Endothelial cell of umbilical vein (primary cell): Measurements from ENCODE around the gene KCNK2. TPM values are rescaled to one million over a fixed set of nuclear protein-coding genes. Genes with fewer than 3 reads are reported as not detected.

Experiments
- BruUV-seq: library from RNA; stranded (reverse); fragments of 400-500 nt; replicated peaks from 2 replicates; lab custom pipeline; 2021; lab: Mats Ljungman, UMichigan
- CTCF ChIA-PET: fragments of 300-600, 350-600 bp; sonication (Branson Sonifier 250); formaldehyde crosslinking; loops from one replicate; lab custom pipeline; 2021; ENCODE audit warnings: antibody characterized with exemption, inconsistent platforms; lab: Charles Lee
- POLR2A ChIA-PET: fragments of 300-600, 350-600 bp; sonication (Branson Sonifier 250); formaldehyde crosslinking; loops from one replicate; lab custom pipeline; 2021; ENCODE audit warnings: antibody characterized with exemption, inconsistent platforms; lab: Charles Lee
- DNase-seq: peaks from one replicate; pipeline ENCODE4 v3.0.0-alpha.2; 2011; ENCODE audit warnings: low read depth, low spot score
- FAIRE-seq: peaks from 2 replicates; lab custom pipeline; 2011; peaks lifted over from hg19 to GRCh38; lab: Jason Lieb, UNC
- H2AFZ ChIP-seq: 2 replicates; pipeline ENCODE4 v1.6.0; 2012; ENCODE audit warnings: low read depth, low read length, control low read depth, inconsistent platforms
- H3K27ac ChIP-seq: 2 replicates; pipeline ENCODE4 v1.5.1; 2011; ENCODE audit warnings: low read depth, mild to moderate bottlenecking, control low read depth, low read length, moderate library complexity; ENCODE audit not compliant: insufficient read depth
- H3K27me3 ChIP-seq, 2 experiments: 2 replicates each; pipeline versions ENCODE4 v1.6.0 to v1.6.1; 2011; ENCODE audit warnings: low read length in 2 of 2, mixed read lengths in 1 of 2; ENCODE audit not compliant: control insufficient read depth in 2 of 2, insufficient read depth in 2 of 2
- H3K36me3 ChIP-seq, 2 experiments: 2 replicates in 1 of 2; 3 replicates in 1 of 2; pipeline ENCODE4 v1.5.1; 2011; ENCODE audit warnings: low read length in 2 of 2, mild to moderate bottlenecking in 1 of 2, moderate library complexity in 1 of 2; ENCODE audit not compliant: control insufficient read depth in 2 of 2, insufficient read depth in 2 of 2; ENCODE audit errors: extremely low read depth in 1 of 2
- H3K4me1 ChIP-seq: 3 replicates; pipeline ENCODE4 v1.5.1; 2011; ENCODE audit warnings: mild to moderate bottlenecking, low read length; ENCODE audit not compliant: control insufficient read depth, insufficient read depth; ENCODE audit errors: extremely low read depth
- H3K4me2 ChIP-seq: 2 replicates; pipeline ENCODE4 v1.6.1; 2011; ENCODE audit warnings: low read length, control low read depth, mixed read lengths; ENCODE audit not compliant: insufficient read depth
- H3K4me3 ChIP-seq, 3 experiments: fragments of 200-600 bp in 1 of 3; sonication (generic), shearing (Covaris generic) in 1 of 3; replicated peaks in 1 of 3; 2 replicates each; pipeline ENCODE4 v1.5.1; 2011 to 2016; ENCODE audit warnings: control low read depth in 3 of 3, low read length in 3 of 3, mild to moderate bottlenecking in 2 of 3, inconsistent platforms in 1 of 3, low read depth in 1 of 3, moderate library complexity in 1 of 3; ENCODE audit not compliant: insufficient read depth in 1 of 3
- H3K79me2 ChIP-seq: 2 replicates; pipeline ENCODE4 v1.6.0; 2012; ENCODE audit warnings: low read length, inconsistent platforms; ENCODE audit not compliant: control insufficient read depth, insufficient read depth
- H3K9ac ChIP-seq: replicated peaks from 2 replicates; pipeline ENCODE3; 2011; ENCODE audit warnings: low read length, control low read depth; ENCODE audit not compliant: insufficient read depth; ENCODE audit errors: extremely low read depth
- H3K9me1 ChIP-seq: replicated peaks from 3 replicates; pipeline ENCODE4 v1.6.0; 2011; ENCODE audit warnings: mild to moderate bottlenecking, low read length; ENCODE audit not compliant: control insufficient read depth, insufficient read depth; ENCODE audit errors: extremely low read depth
- H3K9me3 ChIP-seq: replicated peaks from 2 replicates; pipeline ENCODE4 v1.5.1; 2012; ENCODE audit warnings: low read length, inconsistent platforms; ENCODE audit not compliant: control insufficient read depth, insufficient read depth
- H4K20me1 ChIP-seq: replicated peaks from 2 replicates; pipeline ENCODE3; 2011; ENCODE audit warnings: mild to moderate bottlenecking, low read length; ENCODE audit not compliant: control insufficient read depth, insufficient read depth; ENCODE audit errors: extremely low read depth
- EZH2 ChIP-seq: IDR thresholded peaks from 2 replicates; pipeline ENCODE4 v1.6.1; 2012; ENCODE audit warnings: borderline replicate concordance, low read depth, mild to moderate bottlenecking, moderate library complexity, low read length, inconsistent platforms; ENCODE audit not compliant: severe bottlenecking
- FOS ChIP-seq: IDR thresholded peaks from 2 replicates; pipeline ENCODE4 v1.6.1; 2011; ENCODE audit warnings: mild to moderate bottlenecking, low read length, moderate library complexity, borderline replicate concordance; ENCODE audit not compliant: insufficient read depth
- GATA2 ChIP-seq: IDR thresholded peaks from 2 replicates; pipeline ENCODE4 v1.7.0; 2011; ENCODE audit warnings: low read depth, mild to moderate bottlenecking, moderate library complexity, mixed read lengths, low read length; ENCODE audit not compliant: insufficient read length, insufficient read depth
- JUN ChIP-seq: IDR thresholded peaks from 2 replicates; pipeline ENCODE4 v1.6.1; 2011; ENCODE audit warnings: borderline replicate concordance, low read depth; ENCODE audit not compliant: insufficient read length, insufficient read depth
- MYC ChIP-seq: IDR thresholded peaks from one replicate; pipeline ENCODE4 v1.6.1; 2011; ENCODE audit warnings: mild to moderate bottlenecking, low read depth, low read length
- POLR2A ChIP-seq: IDR thresholded peaks from 2 replicates; pipeline ENCODE4 v1.6.1; 2012; ENCODE audit warnings: low read depth, mild to moderate bottlenecking, control low read depth, low read length
- POLR2AphosphoS5 ChIP-seq: IDR thresholded peaks from 2 replicates; pipeline ENCODE4 v1.6.1; 2012; ENCODE audit warnings: low read depth, mild to moderate bottlenecking, control low read depth, low read length, moderate library complexity; ENCODE audit not compliant: insufficient read depth
- dilution Hi-C: fragments of 300-500 bp; cut with MboI; formaldehyde crosslinking; loops from one replicate; pipeline ENCODE4 v1.15.0; 2019; ENCODE audit warnings: low sequenced_read_pairs; ENCODE audit not compliant: extremely low pct_ligation_motif_present
- intact Hi-C: fragments of 100-400 bp; cut with micrococcal nuclease; formaldehyde crosslinking; loops from one replicate; pipeline ENCODE4 v1.10.0; 2022
- polyA plus RNA-seq, 4 experiments: library from polyadenylated mRNA; depleted of rRNA in 3 of 4; stranded (reverse) in 3 of 4; unstranded in 1 of 4; fragments of >200 nt; gene quantifications; 2 replicates each; pipeline versions ENCODE4 v1.2.1 to v1.2.3, GENCODE V29; 2011 to 2012; ENCODE audit warnings: missing spikeins in 1 of 4
- total RNA-seq: library from RNA; stranded (reverse); gene quantifications from 2 replicates; pipeline ENCODE4 v1.2.3, GENCODE V29; 2021
- TF ChIP-seq, protein P1 (sequence below): IDR thresholded peaks from 2 replicates; pipeline ENCODE4 v1.6.1; 2011; ENCODE audit not compliant: insufficient read depth, insufficient read length
- TF ChIP-seq, protein P2 (sequence below), 2 donors: IDR thresholded peaks; 1 replicate in 1 of 2; 2 replicates in 1 of 2; pipeline ENCODE4 v1.5.1; 2011; ENCODE audit warnings: low read length in 2 of 2, mild to moderate bottlenecking in 2 of 2, moderate library complexity in 2 of 2, control low read depth in 1 of 2, inconsistent platforms in 1 of 2, low read depth in 1 of 2; ENCODE audit not compliant: insufficient read depth in 1 of 2; ENCODE audit errors: extremely low read depth in 1 of 2

KCNK2 gene
- total and polyA plus RNA-seq, 2 donors (not counting 3 experiments of a cell fraction or from before 2014, with no cell fraction given): 0.08 to 0.46 TPM

DNA sequence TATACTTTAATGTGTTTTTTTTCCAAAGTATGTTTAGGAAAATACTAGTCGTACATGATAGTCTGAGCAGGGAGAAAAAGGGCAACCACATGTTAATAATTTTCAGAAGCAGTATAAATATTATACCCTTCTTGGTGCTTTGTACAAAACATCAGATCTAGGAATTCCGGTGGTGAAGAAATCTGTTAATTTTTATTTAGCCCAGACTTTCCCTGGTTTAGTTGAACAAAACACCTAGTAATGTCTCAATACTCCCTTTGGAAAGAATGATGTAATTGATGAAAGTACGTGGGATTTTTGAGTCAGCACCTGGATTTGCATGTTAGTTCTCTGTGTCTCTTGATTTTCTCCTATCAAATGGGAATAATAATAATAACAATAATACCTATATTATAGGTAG, 38.4 kb upstream of the KCNK2 start:
- no peak overlapping the region for H2AFZ ChIP-seq
- no peaks in the 10 kb centered on the region for H3K79me2 ChIP-seq
- dilution Hi-C loops: no loop called here
- no peak overlapping the region for H3K27ac ChIP-seq
- intact Hi-C loops: no loop called here
- TF ChIP-seq POLR2A (no peak), FOS (no peak), GATA2 (no peak), MYC (no peak), JUN (no peak), EZH2 (no peak), POLR2AphosphoS5 (no peak)
- TF ChIP-seq, protein P1, sequence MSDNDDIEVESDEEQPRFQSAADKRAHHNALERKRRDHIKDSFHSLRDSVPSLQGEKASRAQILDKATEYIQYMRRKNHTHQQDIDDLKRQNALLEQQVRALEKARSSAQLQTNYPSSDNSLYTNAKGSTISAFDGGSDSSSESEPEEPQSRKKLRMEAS: no peak
- TF ChIP-seq, protein P2, sequence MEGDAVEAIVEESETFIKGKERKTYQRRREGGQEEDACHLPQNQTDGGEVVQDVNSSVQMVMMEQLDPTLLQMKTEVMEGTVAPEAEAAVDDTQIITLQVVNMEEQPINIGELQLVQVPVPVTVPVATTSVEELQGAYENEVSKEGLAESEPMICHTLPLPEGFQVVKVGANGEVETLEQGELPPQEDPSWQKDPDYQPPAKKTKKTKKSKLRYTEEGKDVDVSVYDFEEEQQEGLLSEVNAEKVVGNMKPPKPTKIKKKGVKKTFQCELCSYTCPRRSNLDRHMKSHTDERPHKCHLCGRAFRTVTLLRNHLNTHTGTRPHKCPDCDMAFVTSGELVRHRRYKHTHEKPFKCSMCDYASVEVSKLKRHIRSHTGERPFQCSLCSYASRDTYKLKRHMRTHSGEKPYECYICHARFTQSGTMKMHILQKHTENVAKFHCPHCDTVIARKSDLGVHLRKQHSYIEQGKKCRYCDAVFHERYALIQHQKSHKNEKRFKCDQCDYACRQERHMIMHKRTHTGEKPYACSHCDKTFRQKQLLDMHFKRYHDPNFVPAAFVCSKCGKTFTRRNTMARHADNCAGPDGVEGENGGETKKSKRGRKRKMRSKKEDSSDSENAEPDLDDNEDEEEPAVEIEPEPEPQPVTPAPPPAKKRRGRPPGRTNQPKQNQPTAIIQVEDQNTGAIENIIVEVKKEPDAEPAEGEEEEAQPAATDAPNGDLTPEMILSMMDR (IDR thresholded peaks at IDR 0.05; ENCODE audit: extremely low read depth in 1 of 2, insufficient read depth in 1 of 2, low read depth in 1 of 2, low read length in 2 of 2): no peak
- POLR2A ChIA-PET: no interaction called here
- FAIRE-seq (no peak), DNase-seq (no peak)
- H3K36me3 ChIP-seq: no peaks in the 10 kb centered on the region
- no peaks in the 10 kb centered on the region for H3K9me3 ChIP-seq
- CTCF ChIA-PET: no interaction called here
- H3K9me1 ChIP-seq: no peaks in the 10 kb centered on the region
- no peaks in the 10 kb centered on the region for H3K4me1 ChIP-seq
- H3K27me3 ChIP-seq: no peaks in the 10 kb centered on the region
- H3K4me2 ChIP-seq: no peak overlapping the region
- H3K4me3 ChIP-seq: no peak overlapping the region
- H4K20me1 ChIP-seq: no peaks in the 10 kb centered on the region
- H3K9ac ChIP-seq: no peak overlapping the region
- no TSS peak for BruUV-seq
